Activated T-helper 2 cell treated with anti-CD3 and anti-CD28 coated beads, Interferon-gamma antibody, Interleukin-2, Interleukin-4, amounts not matched to agents 10 μg/mL and 5 μg/mL and 100 μg/mL, durations not matched to agents 14 hours and 24 hours and 36 hours (primary cell): ENCODE data around the gene DCTD. TPM values are rescaled to one million over a fixed set of nuclear protein-coding genes. Genes with fewer than 3 reads are reported as not detected.

ENCODE experiments used
- DNase-seq: peaks from one replicate; pipeline ENCODE4 v3.0.0; 2021; ENCODE audit warnings: low spot score
- H3K27ac Mint-ChIP-seq: one replicate; pipeline ENCODE4 v1.8.0; 2021; ENCODE audit warnings: mixed read lengths
- H3K27me3 Mint-ChIP-seq: one replicate; pipeline ENCODE4 v1.8.0; 2021; ENCODE audit warnings: low read depth, mixed read lengths
- H3K36me3 Mint-ChIP-seq: one replicate; pipeline ENCODE4 v1.8.0; 2021; ENCODE audit warnings: low read depth, mixed read lengths
- H3K4me1 Mint-ChIP-seq: one replicate; pipeline ENCODE4 v1.8.0; 2021; ENCODE audit warnings: low read depth, mixed read lengths
- H3K4me3 Mint-ChIP-seq: one replicate; pipeline ENCODE4 v1.8.0; 2021; ENCODE audit warnings: low read depth, mild to moderate bottlenecking, moderate library complexity, mixed read lengths
- H3K9me3 Mint-ChIP-seq: one replicate; pipeline ENCODE4 v1.8.0; 2021; ENCODE audit warnings: mixed read lengths
- intact Hi-C: fragments of 100-400 bp; cut with micrococcal nuclease; formaldehyde crosslinking; loops from one replicate; pipeline ENCODE4 v1.15.1; 2023
- total RNA-seq: library from RNA; stranded (reverse); gene quantifications from 2 replicates; pipeline ENCODE4 v1.2.3, GENCODE V29; 2022

The DCTD gene
- total RNA-seq, 1 donor from 2014 or later, result 121 TPM

GRCh38 chr4:182897601-182898478, 19.3 kb downstream of the DCTD start:
- Mint-ChIP-seq H3K27ac (no peak overlapping the region), H3K4me1 (peaks cover 2% of the 10 kb centered on the region), H3K4me3 (no peak overlapping the region), H3K9me3 (no peaks in the 10 kb centered on the region), H3K36me3 (peaks cover 71% of the 10 kb centered on the region), H3K27me3 (no peaks in the 10 kb centered on the region)
- DNase-seq, result no peak
- intact Hi-C loops, result no loop called here

- no peak for DNase-seq
- Mint-ChIP-seq H3K27me3 (no peaks in the 10 kb centered on the region), H3K36me3 (peaks cover 76% of the 10 kb centered on the region), H3K9me3 (no peaks in the 10 kb centered on the region), H3K4me3 (no peak overlapping the region), H3K4me1 (peaks cover 2% of the 10 kb centered on the region), H3K27ac (no peak overlapping the region)
- intact Hi-C loops, result no loop called here
Observed at GRCh38 chr4:182896421-182896820, 20.8 kb downstream of the DCTD start.

GRCh38 chr4:182895791-182896292, 21.3 kb downstream of the DCTD start:
- no peak overlapping the region for H3K4me3 Mint-ChIP-seq
- intact Hi-C loops, result no loop called here
- H3K27ac Mint-ChIP-seq, result no peak overlapping the region
- peaks cover 2% of the 10 kb centered on the region for H3K4me1 Mint-ChIP-seq
- H3K36me3 Mint-ChIP-seq, result peaks cover 81% of the 10 kb centered on the region
- H3K27me3 Mint-ChIP-seq, result no peaks in the 10 kb centered on the region
- DNase-seq, result no peak
- no peaks in the 10 kb centered on the region for H3K9me3 Mint-ChIP-seq

DNA sequence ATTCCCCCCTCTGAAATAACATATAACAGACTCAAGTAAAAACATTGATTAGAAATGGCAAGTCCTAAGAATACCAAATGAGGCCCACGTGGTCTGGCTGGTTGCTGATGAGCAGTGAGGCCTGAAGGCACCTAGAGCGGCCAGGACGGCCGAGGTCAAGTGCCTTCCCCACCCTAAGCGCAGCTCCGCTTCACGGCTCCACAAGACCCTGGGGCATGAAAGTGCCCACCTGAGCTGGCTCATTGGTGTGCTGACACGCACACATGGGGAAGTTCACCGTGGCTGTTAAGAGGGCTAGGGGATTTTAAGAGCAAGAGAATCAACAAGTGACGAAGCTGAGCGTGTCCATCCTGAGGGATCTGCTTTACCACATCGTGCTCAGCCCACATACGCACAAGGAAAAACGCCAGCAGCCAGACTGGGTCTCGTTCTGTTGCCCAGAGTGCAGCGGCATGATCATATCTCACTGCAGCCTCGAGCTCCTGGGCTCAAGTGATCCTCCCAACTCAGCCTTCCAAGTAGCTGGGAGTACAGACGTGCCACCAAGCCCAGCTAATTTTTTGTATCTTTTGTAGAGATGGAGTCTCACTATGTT, 22.4 kb downstream of the DCTD start:
- no peaks in the 10 kb centered on the region for H3K9me3 Mint-ChIP-seq
- H3K4me3 Mint-ChIP-seq, result no peak overlapping the region
- intact Hi-C loops, result no loop called here
- peaks cover 82% of the 10 kb centered on the region for H3K36me3 Mint-ChIP-seq
- no peak overlapping the region for H3K27ac Mint-ChIP-seq
- H3K27me3 Mint-ChIP-seq, result no peaks in the 10 kb centered on the region
- peaks cover 2% of the 10 kb centered on the region for H3K4me1 Mint-ChIP-seq
- no peak for DNase-seq

DNA sequence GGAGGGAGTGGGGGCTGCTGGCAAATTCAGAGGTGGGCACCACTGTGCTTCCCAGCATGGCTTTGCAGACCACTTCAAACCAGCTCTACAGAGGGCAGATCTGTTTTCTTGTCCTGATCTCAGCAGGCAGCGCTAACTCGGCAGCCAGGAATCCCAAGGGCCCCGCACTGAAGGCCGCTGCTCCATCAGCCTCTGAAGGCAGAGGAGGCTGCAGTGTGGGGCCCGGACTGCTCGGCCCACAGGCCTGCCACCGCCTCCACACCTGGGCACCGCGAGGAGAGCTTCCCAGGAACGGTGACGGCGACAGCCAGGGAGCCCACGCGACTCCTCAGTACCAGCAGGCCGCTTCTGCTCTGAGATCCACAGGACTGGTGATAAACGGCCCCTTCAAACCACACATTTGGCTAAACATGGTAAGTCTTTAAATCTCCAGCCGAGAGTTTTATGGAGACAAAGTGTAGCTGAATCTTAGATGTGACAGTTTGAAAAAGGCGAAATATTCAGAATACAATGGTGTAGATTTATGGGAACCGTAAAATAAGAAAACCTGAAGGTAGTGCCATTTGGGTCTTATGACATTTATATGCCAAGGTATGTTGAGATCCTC, 23.6 kb downstream of the DCTD start:
- no peaks in the 10 kb centered on the region for H3K9me3 Mint-ChIP-seq
- intact Hi-C loops, result no loop called here
- no peak for DNase-seq
- H3K36me3 Mint-ChIP-seq, result peaks cover 85% of the 10 kb centered on the region
- no peak overlapping the region for H3K4me3 Mint-ChIP-seq
- H3K27ac Mint-ChIP-seq, result no peak overlapping the region
- H3K27me3 Mint-ChIP-seq, result no peaks in the 10 kb centered on the region
- H3K4me1 Mint-ChIP-seq, result no peaks in the 10 kb centered on the region

- H3K9me3 Mint-ChIP-seq, result no peaks in the 10 kb centered on the region
- no peaks in the 10 kb centered on the region for H3K4me1 Mint-ChIP-seq
- no peak overlapping the region for H3K27ac Mint-ChIP-seq
- DNase-seq, result no peak
- H3K36me3 Mint-ChIP-seq, result peaks cover 85% of the 10 kb centered on the region
- no peak overlapping the region for H3K4me3 Mint-ChIP-seq
- intact Hi-C loops, result no loop called here
- no peaks in the 10 kb centered on the region for H3K27me3 Mint-ChIP-seq
Observed at GRCh38 chr4:182893047-182893446, 24.1 kb downstream of the DCTD start.

DNA sequence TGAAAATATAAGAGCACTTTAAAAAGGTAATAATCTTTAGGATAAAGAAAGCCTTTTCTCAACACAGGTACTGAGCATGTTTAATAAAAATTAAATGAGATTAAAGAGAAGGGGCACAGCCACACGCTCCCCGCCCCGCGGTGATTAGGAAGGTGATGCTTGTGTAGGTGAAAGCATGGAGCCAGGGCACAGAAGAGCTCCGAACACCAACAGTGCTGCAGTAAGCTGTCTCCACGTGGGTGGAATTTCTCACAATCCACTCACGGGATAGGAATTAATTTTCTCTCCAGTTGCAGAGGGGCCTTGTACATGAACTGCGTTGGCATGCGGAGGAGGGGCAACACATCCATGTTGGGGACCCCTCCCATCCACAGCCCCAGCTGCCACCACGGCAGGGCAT, 27.0 kb downstream of the DCTD start:
- Mint-ChIP-seq H3K4me1 (no peaks in the 10 kb centered on the region), H3K27ac (no peak overlapping the region), H3K27me3 (no peaks in the 10 kb centered on the region), H3K9me3 (peaks cover 12% of the 10 kb centered on the region), H3K4me3 (no peak overlapping the region), H3K36me3 (peaks cover 91% of the 10 kb centered on the region)
- no peak for DNase-seq
- intact Hi-C loops, result no loop called here

DNA sequence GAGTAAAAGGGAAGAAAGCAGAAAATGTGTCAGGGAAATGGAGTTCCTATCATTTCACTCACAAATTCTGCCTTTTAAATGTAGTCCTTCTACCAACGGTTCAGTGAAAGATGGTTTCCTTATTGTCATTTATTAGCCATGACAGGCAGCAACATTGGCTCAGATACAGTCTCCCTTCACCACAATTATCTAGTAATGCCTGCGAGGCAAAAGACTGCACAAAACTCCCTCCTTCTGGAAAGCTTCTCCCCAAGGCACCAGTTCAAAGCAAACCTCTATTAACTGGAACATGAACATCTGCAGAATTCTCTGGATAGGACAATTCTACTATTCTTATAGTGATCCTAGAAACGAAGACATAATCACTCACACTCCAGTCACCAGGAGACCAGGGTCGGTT, 28.3 kb downstream of the DCTD start:
- intact Hi-C loops, result no loop called here

GRCh38 chr4:182886768-182887167, 30.4 kb downstream of the DCTD start:
- no peak overlapping the region for H3K27ac Mint-ChIP-seq
- DNase-seq, result no peak
- H3K27me3 Mint-ChIP-seq, result no peaks in the 10 kb centered on the region
- intact Hi-C loops, result no loop called here
- no peak overlapping the region for H3K4me3 Mint-ChIP-seq
- no peaks in the 10 kb centered on the region for H3K4me1 Mint-ChIP-seq
- peaks cover 22% of the 10 kb centered on the region for H3K9me3 Mint-ChIP-seq
- H3K36me3 Mint-ChIP-seq, result peaks cover 92% of the 10 kb centered on the region

More for the DNA sequence above, 28.3 kb downstream of the DCTD start:
- Mint-ChIP-seq H3K27ac (no peak overlapping the region), H3K36me3 (peaks cover 94% of the 10 kb centered on the region), H3K9me3 (peaks cover 18% of the 10 kb centered on the region), H3K4me1 (no peaks in the 10 kb centered on the region), H3K27me3 (no peaks in the 10 kb centered on the region), H3K4me3 (no peak overlapping the region)
- no peak for DNase-seq

DNA sequence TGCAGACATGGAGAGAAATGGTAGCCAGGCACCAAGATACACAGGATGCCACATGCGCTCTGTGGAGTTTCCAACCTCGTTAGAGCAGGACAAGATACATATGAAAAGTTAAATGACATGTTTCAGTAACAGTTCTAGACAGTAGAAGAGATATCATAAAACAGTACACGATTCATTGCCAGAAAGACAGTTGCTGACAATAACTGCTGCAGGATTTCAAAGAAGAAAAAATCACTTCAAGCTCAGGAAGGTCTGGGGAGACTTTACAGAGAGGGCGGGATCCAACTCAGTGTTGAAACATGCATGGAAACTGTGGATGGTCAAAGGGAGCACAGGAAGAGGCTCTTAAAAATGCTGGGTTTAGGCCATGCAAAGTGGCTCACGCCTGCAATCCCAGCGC, 31.0 kb downstream of the DCTD start:
- DNase-seq, result no peak
- H3K27me3 Mint-ChIP-seq, result no peaks in the 10 kb centered on the region
- H3K4me3 Mint-ChIP-seq, result no peak overlapping the region
- no peak overlapping the region for H3K27ac Mint-ChIP-seq
- H3K36me3 Mint-ChIP-seq, result peaks cover 89% of the 10 kb centered on the region
- H3K4me1 Mint-ChIP-seq, result no peaks in the 10 kb centered on the region
- peaks cover 22% of the 10 kb centered on the region for H3K9me3 Mint-ChIP-seq
- intact Hi-C loops, result no loop called here

DNA sequence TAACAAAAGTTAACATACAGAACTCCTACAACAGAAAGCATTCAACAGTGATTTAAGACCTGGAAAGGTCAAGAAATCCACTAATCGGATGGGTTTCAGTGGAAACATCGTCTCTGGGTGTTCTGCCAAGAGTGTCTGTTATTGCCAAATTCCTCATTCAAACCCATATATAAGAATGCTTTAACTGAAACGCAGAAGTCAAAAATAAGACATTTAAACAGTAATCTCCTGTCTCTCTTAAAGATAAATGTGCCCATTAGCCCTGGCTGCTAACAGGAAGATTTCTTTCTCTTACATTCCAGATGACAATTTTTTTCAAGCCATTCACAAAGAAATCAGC, 31.5 kb downstream of the DCTD start:
- Mint-ChIP-seq H3K4me1 (no peaks in the 10 kb centered on the region), H3K9me3 (peaks cover 22% of the 10 kb centered on the region), H3K4me3 (no peak overlapping the region), H3K27me3 (no peaks in the 10 kb centered on the region), H3K36me3 (peaks cover 84% of the 10 kb centered on the region), H3K27ac (no peak overlapping the region)
- DNase-seq, result no peak
- intact Hi-C loops, result no loop called here

GRCh38 chr4:182885022-182885737, 32.0 kb downstream of the DCTD start:
- Mint-ChIP-seq H3K4me3 (no peak overlapping the region), H3K36me3 (peaks cover 79% of the 10 kb centered on the region), H3K9me3 (peaks cover 22% of the 10 kb centered on the region), H3K27me3 (no peaks in the 10 kb centered on the region), H3K27ac (no peak overlapping the region), H3K4me1 (no peaks in the 10 kb centered on the region)
- intact Hi-C loops, result no loop called here
- no peak for DNase-seq
